Measurements from ENCODE around the gene SYT6.

The SYT6 gene

DNA sequence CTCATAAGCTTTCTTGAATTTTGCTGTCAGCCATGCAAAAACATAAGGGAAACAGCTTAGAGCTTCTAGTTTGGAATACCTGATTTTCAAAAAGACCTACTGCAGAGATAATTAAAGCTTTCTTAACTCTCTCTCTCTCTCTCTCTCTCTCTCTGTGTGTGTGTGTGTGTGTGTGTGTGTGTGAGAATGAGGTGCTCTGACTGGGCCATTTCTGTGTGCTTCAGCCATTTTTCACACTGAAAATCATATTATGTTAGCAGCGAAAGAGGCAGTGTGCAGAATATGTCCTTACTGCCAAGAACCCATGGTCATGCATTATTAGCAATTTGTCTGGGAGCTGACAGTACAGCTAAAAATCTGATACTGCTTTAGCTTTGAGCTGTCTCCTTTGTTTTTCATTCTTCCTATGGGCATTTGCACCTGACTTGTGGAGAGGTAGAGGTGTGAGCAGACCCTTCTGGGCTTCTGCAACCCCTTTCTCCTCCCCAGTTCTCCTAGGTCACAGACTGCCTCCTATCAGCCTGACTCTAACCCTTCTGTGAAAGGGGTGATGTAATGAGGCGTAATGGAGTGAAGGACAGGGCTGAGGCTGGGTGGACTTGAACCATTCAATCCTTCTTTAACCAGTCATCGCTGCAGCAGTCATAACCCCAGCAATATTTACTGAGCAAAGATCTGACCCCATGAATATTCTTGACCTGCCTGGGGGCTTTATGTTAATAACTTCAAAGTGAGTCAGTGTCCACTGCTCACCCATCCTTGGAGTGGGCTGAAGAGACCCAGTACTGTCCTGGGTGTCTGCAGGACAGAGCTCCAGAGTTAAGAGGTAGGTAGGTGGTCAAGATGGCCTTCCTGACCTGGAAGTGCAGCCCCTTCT, 61.2 kb downstream of the SYT6 start:
- DNase-seq (ENCODE audit: low spot score), result no peak

DNA sequence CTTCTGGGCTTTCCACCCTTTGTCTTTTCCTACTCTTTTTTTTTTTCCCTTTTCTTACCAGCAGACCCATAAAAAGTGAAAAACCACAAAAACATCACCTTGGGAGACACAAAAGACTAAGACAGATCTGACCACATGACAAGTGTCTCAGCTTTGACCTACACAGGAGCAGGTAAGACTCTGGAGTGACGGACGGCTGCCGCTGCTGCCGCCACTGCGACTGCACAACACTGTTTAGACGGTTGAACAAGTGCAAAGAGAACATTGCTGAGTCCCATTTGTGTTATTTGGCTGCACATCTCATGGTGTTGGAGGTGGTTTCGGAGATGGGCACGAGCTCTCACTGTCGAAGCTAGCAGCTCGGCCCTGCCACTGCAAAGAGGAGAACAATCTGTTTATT, 62.0 kb downstream of the SYT6 start:
- DNase-seq (ENCODE audit: low spot score), result no peak

GRCh38 chr1:114090738-114091505, 62.7 kb downstream of the SYT6 start:
- no peak for DNase-seq (ENCODE audit: low spot score)

DNA sequence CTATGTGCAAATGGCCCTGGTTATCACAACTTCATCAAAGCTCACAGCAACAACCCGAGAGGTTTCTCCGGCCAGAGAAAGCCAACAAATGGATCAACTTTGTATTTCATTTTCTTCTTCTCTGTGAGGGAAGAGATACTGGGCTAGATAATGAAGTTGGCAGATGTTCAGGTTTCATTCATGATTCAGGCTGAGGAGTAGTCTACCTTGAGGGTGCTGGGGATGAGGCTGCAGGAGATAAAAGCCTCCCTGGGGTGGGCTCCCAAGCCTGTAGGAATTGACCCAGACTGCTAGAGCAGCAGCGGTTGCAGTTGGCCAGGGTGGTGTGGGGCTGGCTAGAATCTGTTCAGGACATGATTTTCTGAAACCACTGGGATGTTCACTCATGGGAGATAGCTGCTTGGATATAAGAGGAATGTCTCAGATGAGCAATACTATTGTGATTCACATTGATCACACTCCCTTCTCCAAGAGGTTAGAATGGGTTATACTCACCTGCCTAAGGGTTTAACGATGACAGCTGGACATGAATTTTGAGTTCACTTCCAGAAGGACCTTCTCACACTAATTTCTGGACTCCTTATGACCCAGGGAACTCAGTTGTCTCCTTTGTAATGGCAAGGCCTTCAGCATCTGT, 64.0 kb downstream of the SYT6 start:
- DNase-seq (ENCODE audit: low spot score), result no peak

GRCh38 chr1:114088392-114089299, 65.0 kb downstream of the SYT6 start:
- DNase-seq (ENCODE audit: low spot score), result no peak

GRCh38 chr1:114087495-114087894, 66.2 kb downstream of the SYT6 start:
- DNase-seq (ENCODE audit: low spot score), result no peak

GRCh38 chr1:114086601-114087368, 66.9 kb downstream of the SYT6 start:
- no peak for DNase-seq (ENCODE audit: low spot score)

DNA sequence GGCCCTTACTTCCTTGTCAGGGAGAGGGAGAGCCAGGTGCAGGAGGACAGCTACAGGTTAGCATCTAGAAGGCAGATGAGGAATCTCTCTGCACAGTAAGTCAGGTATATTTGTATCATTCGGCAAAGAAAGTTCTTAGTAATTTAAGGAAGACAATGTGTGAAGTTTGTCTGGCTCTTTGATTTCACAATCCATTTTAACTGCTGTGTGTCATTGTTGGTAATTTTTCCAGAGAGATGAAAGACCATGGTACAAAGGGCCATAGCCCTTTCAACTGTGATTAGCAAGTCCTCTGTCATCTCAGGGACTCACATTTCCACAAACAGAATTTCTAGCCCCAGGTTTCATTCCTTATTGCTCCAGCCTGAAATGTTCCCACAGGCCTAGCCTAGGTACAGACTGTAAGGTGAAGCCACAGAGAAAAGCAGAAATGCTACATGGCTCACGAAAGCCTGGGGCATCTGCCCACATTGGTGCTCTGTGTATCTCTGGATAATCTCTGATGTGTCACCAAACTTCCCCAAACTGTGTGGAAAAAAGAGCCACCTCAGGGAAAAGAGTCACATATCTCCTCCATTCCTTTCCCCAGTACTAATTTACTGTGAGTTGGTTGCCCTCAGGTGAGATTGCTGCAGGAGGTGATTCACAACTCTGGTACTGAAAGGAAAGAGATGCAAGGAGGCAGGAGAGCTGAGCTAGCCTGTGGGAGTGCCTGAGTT, 70.6 kb downstream of the SYT6 start:
- no peak for DNase-seq (ENCODE audit: low spot score)

DNA sequence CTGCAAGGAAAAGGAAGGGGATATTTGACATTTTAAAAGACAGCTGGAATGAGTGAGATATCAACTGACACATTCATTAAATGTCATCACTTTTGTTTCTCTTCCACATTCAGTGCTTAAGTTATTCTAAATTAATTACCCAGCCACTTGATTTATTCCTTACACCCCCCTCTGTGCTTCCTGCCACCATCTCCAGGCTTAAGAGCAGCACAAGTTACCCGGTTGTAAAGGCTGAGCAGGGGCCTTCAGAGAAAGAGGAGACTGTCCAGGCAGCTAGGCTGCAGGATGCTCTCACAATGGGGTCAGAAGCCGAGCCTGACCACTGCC, 71.4 kb downstream of the SYT6 start:
- DNase-seq (ENCODE audit: low spot score), result no peak

DNA sequence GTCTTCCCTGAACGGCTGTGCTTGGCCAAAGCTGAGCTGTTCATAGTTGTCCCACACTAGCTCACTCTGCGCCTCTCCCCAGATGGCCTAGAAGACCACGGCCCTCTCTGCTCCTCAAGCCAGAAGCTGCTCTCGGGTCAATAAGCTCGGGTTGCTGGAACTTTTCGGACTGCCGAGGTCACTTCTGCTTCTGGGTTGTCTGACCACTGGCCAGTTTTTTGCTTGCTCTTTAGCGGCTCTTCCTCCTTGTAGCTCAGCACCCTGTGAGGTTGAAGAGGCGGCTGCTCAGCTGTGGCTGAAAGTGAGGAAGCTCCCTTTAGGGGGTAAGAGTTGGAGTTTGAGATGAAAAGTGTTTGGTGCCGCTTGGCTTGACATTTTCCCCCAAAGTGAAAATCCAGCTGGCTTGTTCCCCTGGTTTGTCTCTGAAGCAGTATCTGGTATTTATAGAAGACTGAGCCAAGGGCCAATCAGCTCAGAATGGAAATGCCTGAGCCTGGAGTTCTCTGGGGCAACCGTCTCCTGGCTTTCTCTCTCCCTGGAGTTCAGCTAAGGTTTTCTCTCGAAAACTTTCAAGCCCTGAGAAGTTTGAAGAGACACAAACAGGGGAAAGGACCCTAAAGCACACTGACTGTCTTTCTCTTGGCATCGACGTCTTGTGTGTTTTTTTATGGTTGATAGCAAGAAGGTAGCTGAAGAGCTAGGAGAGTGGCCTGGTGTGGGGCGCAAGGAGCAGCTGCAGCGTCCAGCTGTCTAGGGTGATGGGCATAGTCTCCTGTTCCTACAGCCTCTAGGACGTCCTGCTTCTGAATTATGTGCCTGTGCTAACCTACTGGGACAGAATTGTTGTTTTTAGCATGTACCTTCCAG, 72.0 kb downstream of the SYT6 start:
- no peak for DNase-seq (ENCODE audit: low spot score)

DNA sequence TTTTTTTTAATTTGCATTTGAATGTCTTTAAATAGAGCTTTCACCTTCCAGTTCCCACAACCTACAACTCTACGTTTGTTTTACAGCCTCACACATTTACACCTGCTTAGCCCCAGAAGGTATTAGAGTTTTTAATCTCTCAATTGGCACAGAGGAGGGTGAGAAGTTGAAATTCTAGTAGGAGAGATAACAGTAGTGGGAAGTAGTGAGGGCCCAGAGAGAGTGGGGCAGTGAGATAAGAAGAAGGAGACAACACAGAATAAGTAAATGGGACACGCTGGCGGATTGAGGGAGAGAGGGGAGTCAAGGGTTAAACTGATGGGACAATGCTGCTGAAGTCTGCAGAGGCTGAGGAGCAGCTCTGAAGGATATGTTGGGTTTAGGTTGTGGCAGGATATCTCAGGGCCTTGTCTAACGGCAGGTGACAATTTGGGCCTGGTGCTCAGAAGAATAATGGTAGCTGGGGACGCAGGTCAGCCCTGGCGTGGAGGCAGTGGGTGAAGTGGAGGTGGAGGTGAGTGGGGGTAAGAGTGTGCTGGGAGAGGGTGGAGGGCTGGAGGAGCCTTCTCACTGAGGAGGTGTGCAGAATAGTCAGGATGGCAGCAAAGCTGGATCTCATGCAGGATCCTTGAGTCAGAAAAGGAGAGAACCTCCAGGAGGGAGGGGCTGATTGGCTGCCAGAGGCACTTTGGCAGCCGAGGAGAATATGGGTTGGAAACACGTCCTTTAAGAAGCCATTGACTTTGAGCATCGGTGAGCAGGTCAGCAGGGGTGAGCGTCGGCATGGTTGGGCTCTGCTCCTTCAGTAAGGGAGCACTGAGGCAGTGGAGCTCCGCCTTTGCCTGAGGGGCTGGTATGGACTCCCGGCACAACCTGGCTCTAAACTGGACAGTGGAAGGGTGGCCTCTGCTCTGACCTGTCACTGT, 72.9 kb downstream of the SYT6 start:
- DNase-seq (ENCODE audit: low spot score), result no peak

DNA sequence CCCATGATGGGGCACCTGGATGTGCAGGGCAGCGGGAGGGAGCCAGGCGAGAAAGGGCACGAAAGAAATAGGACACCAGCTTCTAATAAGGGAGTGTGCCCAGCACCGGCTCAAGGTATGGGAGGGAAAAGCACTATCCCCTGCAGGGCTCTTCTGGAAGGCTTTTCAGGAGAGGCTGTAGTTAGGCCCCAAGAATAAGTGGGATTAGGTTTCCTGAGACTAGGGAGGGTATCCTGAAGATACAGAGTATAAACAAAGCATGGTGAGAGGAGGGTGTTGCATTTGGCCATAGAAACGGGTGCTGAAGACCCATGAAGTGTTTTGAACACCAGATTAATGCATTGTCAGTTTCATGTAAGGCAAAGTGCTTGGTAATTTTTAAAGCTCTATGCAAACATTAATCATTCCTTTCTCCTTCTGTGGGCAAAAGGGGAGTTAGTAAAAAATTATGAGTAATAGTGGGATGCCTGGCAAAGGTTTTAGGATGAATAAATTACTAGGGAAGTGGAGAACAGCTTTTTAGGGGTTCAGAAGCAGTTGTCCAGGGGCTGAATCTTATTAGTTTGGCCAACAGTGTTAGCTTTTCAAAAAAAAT, 74.0 kb downstream of the SYT6 start:
- DNase-seq (ENCODE audit: low spot score), result no peak

DNA sequence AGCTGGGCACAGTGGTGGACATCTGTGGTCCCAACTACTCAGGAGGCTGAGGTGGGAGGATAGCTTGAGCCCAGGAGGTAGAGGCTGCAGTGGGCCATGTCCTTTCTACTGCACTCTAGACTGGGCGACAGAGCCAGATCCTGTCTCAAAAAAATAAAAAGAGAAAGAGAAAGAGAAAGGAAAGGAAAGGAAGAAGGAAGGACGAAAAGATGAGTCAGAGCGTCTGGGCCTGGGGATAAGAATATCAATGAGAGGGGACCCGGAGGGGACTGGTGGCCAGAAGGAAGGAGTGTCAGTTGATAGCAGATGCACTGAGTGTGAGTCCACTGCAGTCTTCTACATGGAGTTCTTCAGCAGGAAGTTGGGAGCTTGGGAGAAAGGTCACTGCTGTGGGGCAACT, 75.6 kb downstream of the SYT6 start:
- no peak for DNase-seq (ENCODE audit: low spot score)

GRCh38 chr1:114077188-114077587, 76.5 kb downstream of the SYT6 start:
- DNase-seq (ENCODE audit: low spot score), result no peak

GRCh38 chr1:114076308-114076707, 77.4 kb downstream of the SYT6 start:
- no peak for DNase-seq (ENCODE audit: low spot score)

GRCh38 chr1:114075546-114076242, 78.0 kb downstream of the SYT6 start:
- no peak for DNase-seq (ENCODE audit: low spot score)

DNA sequence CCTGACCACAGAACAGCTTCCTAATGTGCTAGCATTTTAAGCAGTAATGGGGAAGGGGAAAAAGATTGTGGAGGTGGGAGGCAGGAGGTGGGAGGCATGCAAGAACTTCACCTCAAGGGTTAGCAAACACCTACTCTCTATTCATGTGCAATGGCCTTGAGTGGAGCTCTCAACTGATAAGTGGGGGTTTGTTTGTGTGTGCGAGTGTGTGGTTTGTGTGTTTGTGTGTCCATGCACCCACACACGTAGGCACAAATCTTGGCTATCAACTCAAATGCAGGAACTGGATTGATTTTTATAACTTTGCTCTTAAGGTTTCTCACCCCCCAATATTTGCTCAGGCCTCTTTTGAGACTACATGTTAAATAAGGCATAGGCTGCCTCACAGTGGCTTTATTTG, 78.6 kb downstream of the SYT6 start:
- DNase-seq (ENCODE audit: low spot score), result no peak
